Activated CD8-positive, alpha-beta memory T cell treated with anti-CD3 and anti-CD28 coated beads for 48 hours (primary cell): ENCODE results near the gene RPL37.
"Not testable (repeated sequence)": the region's sequence is repeated elsewhere in the genome, so short reads cannot be mapped to it uniquely, and the experiment has no call there.

Experiments
- DNase-seq, 3 experiments: peaks; one replicate each; pipeline ENCODE4 v3.0.0-alpha.2; 2020; ENCODE audit warnings: low read depth in 2 of 3, low spot score in 2 of 3

The RPL37 gene

DNA sequence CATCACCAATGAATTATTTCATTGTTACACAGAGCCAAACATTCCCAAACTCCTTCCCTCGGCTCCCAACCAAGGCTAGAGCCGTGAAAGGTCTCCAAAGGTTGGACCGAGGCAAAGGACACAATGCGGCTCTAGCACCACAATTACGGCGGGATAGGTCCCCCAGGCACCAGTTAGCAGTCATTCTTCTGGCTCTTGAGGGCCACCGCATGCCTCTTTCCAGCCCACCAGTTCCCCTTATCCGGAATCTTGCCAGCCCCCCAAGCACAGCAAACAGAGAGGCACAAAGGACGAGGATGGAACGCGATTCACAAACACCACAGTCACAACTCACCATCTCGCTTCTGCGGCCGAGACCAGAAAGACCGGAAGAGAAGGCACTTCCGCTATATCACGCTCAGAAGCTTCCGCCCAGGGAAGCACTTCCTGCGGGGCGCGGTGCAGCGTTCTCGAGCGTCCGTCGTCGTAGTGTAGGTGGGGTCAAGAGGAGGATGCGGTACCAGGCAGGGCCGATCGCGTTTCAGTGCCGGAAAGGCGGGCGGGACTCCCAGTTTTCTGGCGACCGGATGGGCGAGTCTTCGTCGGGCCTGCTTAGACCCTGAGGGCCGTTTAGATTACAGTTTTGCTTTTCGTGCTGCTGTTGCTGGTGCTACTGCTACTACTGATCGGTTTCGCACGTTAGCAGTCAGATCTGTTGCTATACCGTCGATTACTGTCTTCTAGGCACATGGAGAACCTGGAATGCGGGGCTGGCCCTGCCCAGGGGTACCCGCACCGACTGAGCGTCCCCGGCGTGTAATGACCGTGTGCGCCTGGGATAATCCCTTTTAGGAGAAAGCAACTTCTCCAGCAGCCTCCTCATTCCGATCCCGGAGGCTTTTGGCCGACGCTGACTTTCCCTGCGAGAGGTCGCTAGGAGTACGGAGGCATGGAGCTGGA is at the start of gene RPL37:
Gene RPL37 (minus strand): TSS at position 374 of the 939 bp plus-strand sequence. CDS start 37 bp downstream, at position 337.
- peak; percentile 75 to 84 (median 77) for DNase-seq

DNA sequence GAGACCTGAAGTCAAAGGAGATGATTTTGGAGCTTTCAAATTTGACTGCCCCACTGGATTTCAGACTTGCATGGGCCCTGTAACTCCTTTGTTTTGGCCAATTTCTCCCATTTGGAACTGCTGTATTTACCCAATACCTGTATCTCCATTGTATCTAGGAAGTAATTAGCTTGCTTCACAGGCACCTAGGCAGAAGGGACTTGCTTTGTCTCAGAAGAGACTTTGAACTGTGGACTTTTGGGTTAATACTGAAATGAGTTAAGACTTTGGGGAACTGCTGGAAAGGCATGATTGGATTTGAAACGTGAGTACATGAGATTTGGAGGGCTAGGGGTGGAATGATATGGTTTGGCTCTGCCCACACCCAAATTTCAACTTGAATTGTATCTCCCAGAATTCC is 48.0 kb upstream of the RPL37 start:
- DNase-seq = not testable (repeated sequence)

DNA sequence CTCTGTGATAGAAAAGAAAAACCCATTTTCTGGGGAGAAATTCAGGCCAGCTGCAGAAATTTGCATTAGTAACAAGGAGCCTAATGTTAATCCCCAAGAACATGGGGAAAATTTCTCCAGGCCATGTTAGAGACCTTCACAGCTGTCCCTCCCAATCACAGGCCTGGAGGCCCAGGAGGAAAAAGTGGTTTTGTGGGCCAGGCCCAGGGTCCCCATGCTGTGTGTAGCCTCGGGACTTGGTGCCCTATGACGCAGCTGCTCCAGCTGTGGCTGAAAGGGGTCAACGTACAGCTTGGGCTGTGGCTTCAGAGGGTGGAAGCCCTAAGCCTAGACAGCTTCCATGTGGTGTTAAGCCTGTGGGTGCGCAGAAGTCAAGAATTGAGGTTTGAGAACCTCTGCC is 47.3 kb upstream of the RPL37 start:
- DNase-seq = no peak

DNA sequence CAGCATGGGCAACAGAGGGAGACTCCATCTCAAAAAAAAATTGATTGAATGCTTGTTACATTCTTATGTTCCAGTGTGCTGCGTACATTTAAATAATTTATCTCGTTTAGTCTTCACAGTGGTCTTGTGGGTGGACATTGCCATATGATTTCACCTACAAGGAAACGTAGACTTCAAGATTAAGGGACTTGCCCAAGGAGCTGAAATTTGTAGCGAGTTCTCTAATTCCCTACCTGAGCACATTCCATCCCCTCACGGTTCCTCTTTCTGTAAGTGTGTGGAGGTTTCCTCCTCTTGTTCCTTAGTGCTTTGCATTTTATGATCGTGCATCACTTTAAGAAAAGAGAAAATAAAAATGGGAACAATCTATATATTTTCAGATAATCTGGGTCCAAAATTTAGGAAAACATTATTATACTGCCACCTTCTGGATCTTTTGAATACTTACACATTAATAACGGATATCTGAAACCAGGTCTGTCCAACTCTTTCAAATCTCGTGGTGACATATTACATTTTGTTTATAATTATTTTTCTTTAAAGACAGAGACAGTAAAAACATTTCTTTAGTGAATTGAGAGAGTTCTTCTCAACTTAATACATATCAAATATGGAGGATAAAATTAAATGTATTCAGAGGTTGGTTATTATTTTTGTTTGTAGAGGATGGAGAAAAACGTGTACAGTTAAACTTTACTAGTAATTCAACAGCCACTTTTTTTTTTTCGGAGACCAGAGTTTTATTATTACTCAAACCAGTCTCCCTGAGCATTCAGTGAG is 44.3 kb upstream of the RPL37 start:
- no peak for DNase-seq

DNA sequence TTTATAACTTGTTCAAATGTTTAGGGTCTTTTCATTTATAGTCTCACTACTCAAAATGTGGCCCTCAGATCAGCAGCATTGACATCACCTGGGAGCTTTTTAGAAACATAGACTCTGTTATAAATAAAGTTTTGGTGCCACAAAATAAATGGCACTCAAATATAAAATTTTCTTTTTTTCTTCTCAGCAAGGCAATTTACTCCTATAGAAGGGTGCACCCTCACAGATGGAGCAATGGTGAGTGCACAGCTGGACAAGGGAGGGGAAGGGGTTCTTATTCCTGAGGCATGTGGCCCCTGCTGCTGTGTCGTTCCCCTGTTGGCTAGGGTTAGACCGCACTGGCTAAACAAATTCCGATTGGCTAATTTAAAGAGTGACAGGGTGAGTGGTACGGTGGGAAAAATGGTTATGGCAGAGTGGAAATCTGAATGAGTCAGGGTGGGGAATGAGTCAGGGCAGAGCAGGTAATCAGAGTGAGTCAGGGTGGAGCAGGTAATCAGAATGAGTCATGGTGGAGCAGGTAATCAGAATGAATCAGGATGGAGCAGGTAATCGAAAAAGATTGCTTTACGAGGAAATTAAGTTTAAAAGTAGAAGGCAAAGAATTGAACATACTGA is 42.5 kb upstream of the RPL37 start:
- DNase-seq = no peak

DNA sequence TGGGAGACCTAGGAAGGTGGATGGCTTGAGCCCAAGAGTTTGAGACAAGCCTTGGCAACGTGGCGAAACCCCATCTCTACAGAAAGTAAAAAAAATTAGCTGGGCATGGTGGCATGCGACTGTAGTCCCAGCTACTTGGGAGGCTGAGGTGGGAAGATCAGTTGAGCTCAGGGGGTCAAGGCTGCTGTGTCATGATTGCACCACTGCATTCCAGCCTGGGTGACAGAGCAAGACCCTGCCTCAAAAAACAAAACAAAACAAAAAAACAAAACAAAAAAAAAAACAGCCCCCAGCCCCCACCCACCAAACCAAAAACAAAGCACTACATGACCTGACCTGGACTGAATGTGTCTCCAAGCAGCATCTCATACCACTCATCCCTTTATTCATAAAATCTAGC is 40.9 kb upstream of the RPL37 start:
- no peak for DNase-seq

DNA sequence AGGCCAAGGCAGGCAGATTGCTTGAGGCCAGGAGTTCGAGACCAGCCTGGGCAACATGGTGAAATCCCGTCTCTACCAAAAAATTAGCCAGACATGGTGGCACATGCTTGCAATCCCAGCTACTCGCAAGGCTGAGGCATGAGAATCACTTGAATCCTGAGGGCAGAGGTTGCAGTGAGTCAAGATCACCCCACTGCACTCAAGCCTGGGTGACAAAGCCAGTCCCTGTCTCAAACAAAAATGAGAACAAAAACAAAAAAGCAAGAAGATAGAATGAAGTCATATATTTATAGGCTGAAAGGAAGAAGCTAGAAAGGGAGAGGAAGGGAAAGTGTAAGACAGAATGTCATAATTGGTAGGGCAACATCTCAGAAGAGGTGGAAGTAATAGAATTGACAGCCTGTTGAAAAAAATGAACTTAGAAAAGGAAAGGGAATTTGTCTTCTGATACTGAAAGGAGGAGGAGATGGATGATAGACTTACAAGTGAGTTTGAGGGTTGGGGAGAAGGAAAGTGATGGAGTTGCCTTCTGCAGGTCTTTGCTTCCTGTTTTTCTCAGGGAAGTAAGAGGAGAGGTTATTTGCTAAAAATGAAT is 38.4 kb upstream of the RPL37 start:
- DNase-seq = no peak

DNA sequence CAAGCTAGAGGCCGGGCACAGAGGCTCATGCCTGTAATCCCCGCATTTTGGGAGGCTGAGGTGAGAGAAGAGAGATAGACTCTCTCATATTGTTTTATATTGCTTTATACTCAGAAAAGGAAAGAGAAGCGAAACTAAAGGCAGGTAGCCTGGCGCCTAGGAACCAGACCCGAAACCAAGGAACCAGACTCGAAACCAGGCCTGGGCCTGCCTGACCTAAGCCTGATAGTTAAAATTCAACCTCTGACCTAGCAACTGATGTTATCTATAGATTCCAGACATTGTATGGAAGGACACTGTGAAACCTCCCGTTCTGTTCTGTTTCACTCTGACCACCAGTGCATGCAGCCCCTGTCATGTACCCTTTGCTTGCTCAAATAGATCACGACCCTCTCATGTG is 37.2 kb upstream of the RPL37 start:
- not testable (repeated sequence) for DNase-seq

DNA sequence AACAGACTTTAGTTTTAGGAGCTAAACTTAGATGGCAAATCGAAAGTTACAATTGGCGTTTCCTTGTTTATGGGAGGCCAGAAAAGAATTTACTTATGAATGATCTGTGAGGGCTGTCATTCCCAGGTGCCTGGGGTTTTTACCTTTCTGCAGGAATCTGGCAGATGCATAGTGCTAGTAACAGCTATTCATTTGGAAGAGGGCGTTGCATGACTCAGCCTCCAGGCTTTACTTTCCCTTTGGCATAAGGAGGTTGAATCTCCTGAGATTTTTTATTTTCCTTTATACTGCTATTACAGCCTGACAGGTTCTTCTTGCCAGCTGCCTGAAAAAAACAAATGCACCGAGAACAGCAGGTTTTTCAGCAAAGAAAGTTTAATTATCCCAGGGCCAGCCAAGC is 36.2 kb upstream of the RPL37 start:
- no peak for DNase-seq

DNA sequence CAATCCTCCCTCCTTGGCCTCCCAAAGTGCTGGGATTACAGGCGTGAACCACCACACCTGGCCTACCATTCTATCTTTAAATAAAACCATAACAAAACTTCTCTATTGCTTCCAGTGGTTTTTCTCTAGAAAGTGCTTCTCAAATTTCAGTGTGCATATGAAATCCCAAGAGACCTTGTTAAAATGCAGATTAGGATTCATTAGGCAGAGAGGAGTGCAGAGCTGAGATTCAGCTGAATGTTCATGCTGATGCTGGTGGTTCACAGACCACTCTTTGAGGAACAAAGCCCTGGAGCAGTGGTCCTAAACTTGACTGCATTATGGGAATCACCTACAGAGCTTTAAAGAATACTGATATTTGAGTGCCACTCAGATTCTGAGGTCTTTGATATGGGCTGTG is 34.4 kb upstream of the RPL37 start:
- no peak for DNase-seq

DNA sequence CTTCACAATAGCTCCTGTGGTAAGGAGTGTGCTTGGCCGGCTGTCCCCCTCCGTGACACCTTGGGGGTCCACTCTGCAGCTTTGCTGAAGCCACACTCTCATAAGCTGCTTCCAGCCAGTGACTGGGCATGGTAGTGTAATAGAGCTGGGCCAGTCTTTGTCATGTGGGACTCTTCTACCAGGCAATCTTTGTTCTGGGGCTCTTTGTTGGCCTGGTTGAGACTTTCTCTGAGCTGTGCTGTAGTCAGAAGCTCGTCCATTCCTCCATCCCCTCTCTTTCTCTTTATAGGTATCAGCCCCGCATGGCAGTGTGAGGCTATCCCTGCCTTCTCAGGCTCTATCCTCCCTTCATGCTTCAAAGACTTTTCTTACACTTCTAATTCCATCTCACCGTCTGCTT is 31.8 kb upstream of the RPL37 start:
- no peak for DNase-seq

DNA sequence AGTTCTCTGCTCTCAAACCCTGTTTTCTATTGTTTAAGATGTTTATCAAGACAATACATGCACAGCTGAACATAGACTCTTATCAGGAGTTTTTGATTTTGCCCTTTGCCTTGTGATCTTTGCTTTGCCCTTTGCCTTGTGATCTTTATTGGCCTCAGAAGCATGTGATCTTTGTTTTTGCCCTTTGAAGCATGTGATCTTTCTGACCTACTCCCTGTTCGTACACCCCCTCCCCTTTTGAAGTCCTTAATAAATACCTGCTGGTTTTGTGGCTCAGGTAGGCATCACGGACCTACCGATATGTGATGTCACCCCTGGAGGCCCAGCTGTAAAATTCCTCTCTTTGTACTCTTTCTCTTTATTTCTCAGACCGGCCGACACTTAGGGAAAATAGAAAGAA is 30.0 kb upstream of the RPL37 start:
- DNase-seq = not testable (repeated sequence)

DNA sequence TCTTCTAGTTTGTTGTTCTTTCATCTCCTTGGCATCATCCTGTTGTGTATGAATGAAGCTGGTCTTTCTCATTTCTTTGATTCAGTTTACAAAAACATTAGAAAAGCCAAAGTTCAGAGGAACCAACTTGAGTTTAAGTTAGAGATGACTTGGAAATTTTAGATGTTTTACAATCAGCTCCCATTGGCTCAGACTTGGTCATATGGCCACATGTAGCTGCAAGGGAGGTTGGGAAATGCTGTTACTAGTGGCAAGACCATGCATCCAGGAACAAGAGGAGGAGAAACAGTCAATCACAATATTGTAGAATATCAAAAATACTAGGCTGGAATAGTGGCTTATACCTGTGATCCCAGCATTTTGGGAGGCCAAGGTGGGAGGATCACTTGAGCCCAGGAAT is 25.7 kb upstream of the RPL37 start:
- no peak for DNase-seq

DNA sequence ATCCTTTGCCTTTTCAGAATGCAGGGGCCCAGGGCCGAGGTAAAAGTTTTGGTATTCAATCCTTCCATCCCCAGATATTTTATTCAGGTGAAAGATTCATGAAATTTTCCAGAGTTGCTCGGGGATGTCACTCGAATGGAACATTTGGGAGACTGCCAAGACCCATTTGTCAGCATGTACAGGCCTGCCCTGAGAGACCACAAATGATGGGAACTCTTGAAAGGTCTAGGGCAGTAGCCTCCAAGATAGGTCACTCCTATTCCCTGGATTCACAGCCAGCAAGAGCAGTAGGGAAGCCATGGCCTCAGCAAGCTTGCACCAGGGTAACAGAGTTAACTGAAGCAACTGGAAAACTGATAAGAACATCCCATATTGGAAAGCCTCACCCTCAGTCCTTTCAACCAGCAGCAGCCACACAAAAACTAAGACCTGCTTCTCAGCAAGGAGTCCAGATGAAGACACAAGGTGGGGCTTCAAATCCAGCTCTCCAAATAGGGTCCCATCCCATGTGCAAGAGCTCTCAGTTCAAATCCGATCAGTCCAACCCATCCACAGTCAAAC is 18.7 kb upstream of the RPL37 start:
- DNase-seq = no peak

DNA sequence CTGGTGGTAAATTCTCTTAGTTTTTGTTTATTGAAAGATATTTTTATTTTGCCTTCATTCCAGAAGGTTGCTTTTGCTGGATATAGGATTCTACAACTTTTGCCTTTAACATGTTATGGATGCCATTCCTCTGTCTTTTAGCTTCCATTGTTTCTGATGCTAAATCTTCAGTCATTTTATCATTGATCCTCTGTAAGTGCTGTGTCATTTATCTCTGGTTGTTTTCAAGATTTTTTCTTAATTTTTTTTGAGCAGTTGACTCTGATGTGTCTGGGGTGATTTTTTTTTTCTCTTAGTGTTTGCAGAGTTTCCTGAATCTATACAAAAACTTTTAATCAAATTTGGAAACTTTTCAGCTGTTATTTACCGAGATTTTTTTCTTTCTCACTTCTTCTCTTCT is 12.5 kb upstream of the RPL37 start:
- DNase-seq = no peak

DNA sequence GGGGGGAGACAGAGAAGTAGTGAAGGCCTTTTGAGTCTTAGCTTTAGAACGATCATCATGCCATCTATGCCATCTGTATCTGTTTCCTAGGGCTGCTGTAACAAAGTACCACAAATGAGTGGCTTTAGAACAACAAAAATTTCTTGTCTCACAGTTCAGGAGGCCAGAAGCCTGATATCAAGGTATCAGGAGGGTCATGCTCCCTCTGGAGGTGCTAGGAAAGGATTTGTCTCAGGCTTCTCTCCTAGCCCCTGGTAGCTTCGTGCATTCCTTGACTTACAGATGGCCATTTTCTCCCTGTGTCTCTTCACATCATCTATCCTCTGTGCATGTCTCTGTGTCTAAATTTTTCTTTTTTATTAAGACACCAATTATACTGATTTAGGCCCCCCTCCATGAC is 11.3 kb upstream of the RPL37 start:
- DNase-seq = no peak

DNA sequence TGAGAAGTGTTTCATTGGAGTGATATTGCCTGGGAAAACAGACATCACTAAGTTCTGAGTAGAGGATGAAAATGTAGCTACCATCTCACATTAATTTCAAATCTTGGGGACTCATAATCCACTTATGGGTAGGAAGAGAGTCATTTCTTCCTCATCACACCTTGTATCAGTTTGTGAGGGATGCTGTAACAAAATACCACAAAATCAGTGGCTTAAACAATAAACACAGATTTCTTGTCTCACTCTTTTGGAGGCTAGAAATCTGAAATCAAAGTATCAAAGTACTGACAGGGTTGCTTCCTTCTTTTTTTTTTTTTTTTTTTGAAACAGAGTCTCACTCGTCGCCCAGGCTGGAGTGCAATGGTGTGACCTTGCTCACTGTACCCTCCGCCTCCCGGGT is 9.5 kb upstream of the RPL37 start:
- no peak for DNase-seq

DNA sequence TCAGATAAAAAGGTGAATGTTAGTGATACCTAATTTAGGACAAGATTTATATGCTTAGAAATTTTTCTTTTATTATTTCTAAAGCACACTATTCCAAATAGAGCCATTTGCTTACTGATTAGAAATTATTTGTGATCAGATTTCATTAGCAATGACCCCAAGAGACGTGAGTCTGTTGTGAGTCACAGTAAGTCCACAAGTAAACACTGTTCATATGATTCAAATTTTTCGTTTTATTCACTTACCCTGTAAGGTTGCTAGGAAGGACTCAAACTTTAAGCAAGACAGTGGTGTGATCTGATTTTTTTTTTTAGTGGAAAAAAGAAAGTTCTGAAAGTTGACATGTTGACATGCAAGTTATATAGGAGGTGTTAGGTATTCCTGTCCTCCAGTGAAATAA is 7.3 kb upstream of the RPL37 start:
- no peak for DNase-seq

DNA sequence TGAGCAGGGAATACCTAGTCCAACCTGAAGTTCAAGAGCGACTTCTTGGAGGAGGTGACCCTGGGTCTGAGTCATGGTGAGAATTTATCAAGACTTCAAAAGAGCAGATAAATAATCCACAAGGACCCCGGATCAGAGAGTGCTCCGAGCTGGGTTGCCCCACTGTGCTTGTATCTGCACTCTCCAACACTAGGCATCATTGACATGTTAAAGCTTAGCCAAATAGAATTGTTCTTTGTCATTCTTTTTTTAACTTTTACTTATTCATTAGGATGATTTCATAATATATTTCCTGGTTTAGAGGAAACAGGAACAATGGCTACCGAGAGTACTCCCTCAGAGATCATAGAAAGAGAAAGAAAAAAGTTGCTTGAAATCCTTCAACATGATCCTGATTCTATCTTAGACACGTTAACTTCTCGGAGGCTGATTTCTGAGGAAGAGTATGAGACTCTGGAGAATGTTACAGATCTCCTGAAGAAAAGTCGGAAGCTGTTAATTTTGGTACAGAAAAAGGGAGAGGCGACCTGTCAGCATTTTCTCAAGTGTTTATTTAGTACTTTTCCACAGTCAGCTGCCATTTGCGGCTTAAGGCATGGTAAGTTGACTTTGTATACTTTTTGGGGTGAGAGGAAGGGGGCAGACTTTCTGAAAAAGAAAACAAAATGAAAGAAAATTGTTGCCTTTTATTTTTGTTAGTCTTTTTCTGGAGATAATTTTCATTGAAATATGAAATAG is 6.2 kb upstream of the RPL37 start, which contains the start of gene CARD6:
Gene CARD6 (plus strand): TSS at position 300 of the 738 bp plus-strand sequence. CDS start 16 bp downstream, at position 316.
- DNase-seq = no peak

DNA sequence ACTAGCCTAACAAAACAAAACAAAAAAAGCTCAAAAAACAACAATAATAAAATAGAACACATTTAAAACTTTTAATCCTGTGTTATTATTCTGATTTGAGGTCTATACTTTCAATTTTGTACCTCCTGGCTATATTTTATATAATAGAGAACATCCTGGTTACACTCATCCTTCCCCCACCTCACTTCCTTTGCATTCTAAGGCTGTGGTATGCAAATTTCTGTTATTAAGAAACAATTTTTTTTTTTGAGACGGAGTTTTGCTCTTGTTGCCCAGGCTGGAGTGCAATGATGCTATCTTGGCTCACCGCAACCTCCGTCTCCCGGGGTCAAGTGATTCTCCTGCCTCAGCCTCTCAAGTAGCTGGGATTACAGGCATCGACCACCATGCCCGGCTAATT is 3.1 kb upstream of the RPL37 start:
- no peak for DNase-seq
